B cell (primary cell): ENCODE measurements around the gene ZNF311. TPM values are rescaled to one million over a fixed set of nuclear protein-coding genes. Genes with fewer than 3 reads are reported as not detected.

Experiments used
- ATAC-seq: fragments of 200-7000 bp; cut with Tn5 transposase; one replicate; pipeline ENCODE4 v1.10.0; 2021; ENCODE audit warnings: low read depth, mild to moderate bottlenecking, moderate number of reproducible peaks, moderate library complexity
- CTCF ChIA-PET: fragments of 350-600 bp; sonication (Branson Sonifier 250); formaldehyde crosslinking; loops from one replicate; lab custom pipeline; 2021; ENCODE audit warnings: antibody characterized with exemption, inconsistent platforms; lab: Charles Lee
- POLR2A ChIA-PET: fragments of 350-600 bp; sonication (Branson Sonifier 250); formaldehyde crosslinking; loops from one replicate; lab custom pipeline; 2021; ENCODE audit warnings: antibody characterized with exemption; lab: Charles Lee
- DNase-seq: peaks from one replicate; pipeline ENCODE4 v3.0.0; 2013
- H2AFZ ChIP-seq: 2 replicates; pipeline ENCODE4 v1.6.1; 2012; ENCODE audit warnings: mild to moderate bottlenecking, low read depth, low read length; ENCODE audit not compliant: insufficient read depth, poor library complexity, severe bottlenecking
- H3K27ac ChIP-seq, 2 donors: 1 replicate in 1 of 2; 2 replicates in 1 of 2; pipeline ENCODE4 v1.5.1; 2012 to 2013; ENCODE audit warnings: low read length in 2 of 2, mild to moderate bottlenecking in 2 of 2, moderate library complexity in 1 of 2
- H3K27me3 ChIP-seq, 4 experiments: fragments of 200-600 bp in 1 of 4; sonication (generic) in 1 of 4; replicated peaks in 1 of 4; 1 replicate in 2 of 4; 2 replicates in 2 of 4; pipeline versions ENCODE4 v1.6.1 to v1.7.0; 2013 to 2016; ENCODE audit warnings: low read length in 3 of 4, mild to moderate bottlenecking in 2 of 4, mixed read lengths in 1 of 4, moderate library complexity in 1 of 4; ENCODE audit not compliant: insufficient read depth in 4 of 4, control insufficient read depth in 3 of 4; ENCODE audit errors: control extremely low read depth in 1 of 4
- H3K36me3 ChIP-seq, 2 experiments: replicated peaks in 1 of 2; 1 replicate in 1 of 2; 2 replicates in 1 of 2; pipeline versions ENCODE4 v1.6.1 to v1.7.1; 2013; ENCODE audit warnings: low read length in 1 of 2; ENCODE audit not compliant: insufficient read depth in 2 of 2, control insufficient read depth in 1 of 2; ENCODE audit errors: control extremely low read depth in 1 of 2, extremely low read depth in 1 of 2
- H3K4me1 ChIP-seq, 2 donors: fragments of 200-600 bp in 1 of 2; sonication (generic) in 1 of 2; 1 replicate in 1 of 2; 2 replicates in 1 of 2; pipeline versions ENCODE4 v1.5.1 to v1.6.1; 2013 to 2017; ENCODE audit warnings: low read length in 2 of 2; ENCODE audit not compliant: control insufficient read depth in 2 of 2, insufficient read depth in 2 of 2
- H3K4me2 ChIP-seq: replicated peaks from 2 replicates; pipeline ENCODE3; 2012; ENCODE audit warnings: mild to moderate bottlenecking, low read depth, low read length; ENCODE audit not compliant: poor library complexity, severe bottlenecking
- H3K4me3 ChIP-seq, 5 experiments: fragments of 200-600 bp in 1 of 5; sonication (generic) in 1 of 5; 1 replicate in 3 of 5; 2 replicates in 2 of 5; pipeline versions ENCODE4 v1.5.1 to v1.7.0; 2011 to 2016; ENCODE audit warnings: low read length in 4 of 5, mild to moderate bottlenecking in 4 of 5, low read depth in 2 of 5, control low read depth in 1 of 5, moderate library complexity in 1 of 5; ENCODE audit not compliant: insufficient read depth in 1 of 5; ENCODE audit errors: control extremely low read depth in 1 of 5, extremely low read depth in 1 of 5
- H3K79me2 ChIP-seq: fragments of 200-600 bp; sonication (generic); one replicate; pipeline ENCODE4 v1.6.0; 2016; ENCODE audit warnings: low read length; ENCODE audit not compliant: control insufficient read depth, insufficient read depth
- H3K9ac ChIP-seq: fragments of 200-600 bp; sonication (generic); 2 replicates; pipeline ENCODE4 v1.6.1; 2017; ENCODE audit warnings: mild to moderate bottlenecking, low read length, moderate library complexity
- H3K9me3 ChIP-seq, 3 donors: one replicate each; pipeline versions ENCODE4 v1.6.1 to v1.7.1; 2013; ENCODE audit warnings: low read length in 2 of 3; ENCODE audit not compliant: control insufficient read depth in 2 of 3, insufficient read depth in 1 of 3; ENCODE audit errors: control extremely low read depth in 1 of 3
- H4K20me1 ChIP-seq: 2 replicates; pipeline ENCODE4 v1.6.0; 2012; ENCODE audit warnings: mild to moderate bottlenecking, low read length; ENCODE audit not compliant: insufficient read depth, control insufficient read depth, poor library complexity, severe bottlenecking
- H3K27ac Mint-ChIP-seq: one replicate; pipeline ENCODE4 v1.8.0; 2021; ENCODE audit warnings: mixed read lengths
- H3K27me3 Mint-ChIP-seq: one replicate; pipeline ENCODE4 v1.8.0; 2021; ENCODE audit warnings: mixed read lengths
- H3K4me1 Mint-ChIP-seq: one replicate; pipeline ENCODE4 v1.8.0; 2021; ENCODE audit warnings: mixed read lengths
- H3K4me3 Mint-ChIP-seq: one replicate; pipeline ENCODE4 v1.8.0; 2021; ENCODE audit warnings: mixed read lengths
- H3K9me3 Mint-ChIP-seq: one replicate; pipeline ENCODE4 v1.8.0; 2022; ENCODE audit warnings: mixed read lengths; ENCODE audit not compliant: insufficient read depth
- EZH2 ChIP-seq: IDR thresholded peaks from 2 replicates; pipeline ENCODE4 v1.6.1; 2012; ENCODE audit warnings: borderline replicate concordance, low read depth, mild to moderate bottlenecking, moderate library complexity, low read length; ENCODE audit not compliant: insufficient read depth, poor library complexity, severe bottlenecking
- WGBS: methylation state at CpG from one replicate; pipeline ENCODE4 v1.1.5; 2013; ENCODE audit warnings: missing lambda C conversion rate; ENCODE audit not compliant: insufficient coverage; 5-methylcytosine and 5-hydroxymethylcytosine counted together
- intact Hi-C: fragments of 100-400 bp; cut with micrococcal nuclease; formaldehyde crosslinking; loops from one replicate; pipeline ENCODE4 v1.10.0; 2022
- polyA plus RNA-seq: library from polyadenylated mRNA; depleted of rRNA; stranded (reverse); fragments of >200 nt; gene quantifications from 2 replicates; pipeline ENCODE4 v1.2.3, GENCODE V29; 2012
- total RNA-seq, 2 donors: library from RNA; stranded (reverse); fragments of 120-200 nt in 1 of 2; gene quantifications; 1 replicate in 1 of 2; 2 replicates in 1 of 2; pipeline versions ENCODE4 v1.2.3 to v1.2.4, GENCODE V29; 2013 to 2022
- TF ChIP-seq, protein P1 (sequence below): fragments of 200-600 bp; IDR thresholded peaks from one replicate; pipeline ENCODE4 v1.8.0; 2022; ENCODE audit warnings: antibody characterized with exemption, mild to moderate bottlenecking

The ZNF311 gene
- total and polyA plus RNA-seq, 2 donors (not counting 1 experiment from before 2014, with no cell fraction given) = 0.17 TPM; not detected in 1

DNA sequence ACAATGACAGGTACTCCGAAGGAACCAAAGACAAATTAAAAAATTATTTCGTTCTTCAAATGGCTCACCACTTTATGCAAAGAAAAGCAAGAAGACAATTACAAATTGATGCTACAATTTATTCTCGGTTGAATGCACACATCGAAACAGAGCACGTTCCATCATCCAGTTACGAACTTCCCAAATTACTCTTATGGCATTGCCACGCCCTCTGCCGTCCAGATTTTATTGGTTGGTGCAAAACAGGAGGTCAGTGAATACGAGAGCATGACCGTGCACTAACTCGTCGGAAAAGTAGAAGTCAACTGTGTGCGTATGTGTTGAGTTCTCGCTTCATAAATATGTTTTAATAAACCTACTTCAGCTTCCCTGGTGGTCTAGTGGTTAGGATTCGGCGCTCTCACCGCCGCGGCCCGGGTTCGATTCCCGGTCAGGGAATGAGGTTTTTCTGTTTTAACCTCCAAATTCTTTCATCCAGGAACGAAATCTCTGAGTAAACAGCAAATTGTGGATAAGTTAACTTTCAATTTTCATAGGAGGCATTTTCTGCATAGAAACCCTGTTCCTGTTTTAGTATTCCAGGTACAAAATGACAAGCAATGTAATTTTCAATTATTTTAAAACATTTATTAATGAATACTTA lies 23.2 kb downstream of the ZNF311 start:
- H3K4me3 Mint-ChIP-seq = peak overlapping the region; percentile 93
- DNase-seq (peak; percentile 91), ATAC-seq (peak; percentile 70)
- H3K27ac Mint-ChIP-seq = peak overlapping the region; percentile 96
- ChIA-PET CTCF (interaction anchor here (0.7 to 3.2 kb wide), 8 partner anchors 20 to 1294 kb away, joined by 3 to 34 read pairs (median 5); no protein-coding TSS in a partner anchor), POLR2A (interaction anchor here (1.0 to 1.1 kb wide), 2 partner anchors 59 to 86 kb away, joined by 4 read pairs; no protein-coding TSS in a partner anchor)
- H3K9ac ChIP-seq = peak overlapping the region; percentile 69
- peak overlapping the region; percentile 70 for H3K4me2 ChIP-seq
- no peaks in the 10 kb centered on the region for H3K79me2 ChIP-seq
- H3K27me3 ChIP-seq = peaks cover 0 to 28% (median 14%) of the 10 kb centered on the region in 4 experiments
- H3K9me3 ChIP-seq = peaks cover 0 to 20% (median 2%) of the 10 kb centered on the region in 3 donors
- H4K20me1 ChIP-seq = no peaks in the 10 kb centered on the region
- peak overlapping the region; percentile 16 for H2AFZ ChIP-seq
- 0% methylated on average over 1 of the region's 23 CpGs for WGBS
- H3K27me3 Mint-ChIP-seq = peaks cover 28% of the 10 kb centered on the region
- no peak for TF ChIP-seq EZH2
- TF ChIP-seq, protein P1, sequence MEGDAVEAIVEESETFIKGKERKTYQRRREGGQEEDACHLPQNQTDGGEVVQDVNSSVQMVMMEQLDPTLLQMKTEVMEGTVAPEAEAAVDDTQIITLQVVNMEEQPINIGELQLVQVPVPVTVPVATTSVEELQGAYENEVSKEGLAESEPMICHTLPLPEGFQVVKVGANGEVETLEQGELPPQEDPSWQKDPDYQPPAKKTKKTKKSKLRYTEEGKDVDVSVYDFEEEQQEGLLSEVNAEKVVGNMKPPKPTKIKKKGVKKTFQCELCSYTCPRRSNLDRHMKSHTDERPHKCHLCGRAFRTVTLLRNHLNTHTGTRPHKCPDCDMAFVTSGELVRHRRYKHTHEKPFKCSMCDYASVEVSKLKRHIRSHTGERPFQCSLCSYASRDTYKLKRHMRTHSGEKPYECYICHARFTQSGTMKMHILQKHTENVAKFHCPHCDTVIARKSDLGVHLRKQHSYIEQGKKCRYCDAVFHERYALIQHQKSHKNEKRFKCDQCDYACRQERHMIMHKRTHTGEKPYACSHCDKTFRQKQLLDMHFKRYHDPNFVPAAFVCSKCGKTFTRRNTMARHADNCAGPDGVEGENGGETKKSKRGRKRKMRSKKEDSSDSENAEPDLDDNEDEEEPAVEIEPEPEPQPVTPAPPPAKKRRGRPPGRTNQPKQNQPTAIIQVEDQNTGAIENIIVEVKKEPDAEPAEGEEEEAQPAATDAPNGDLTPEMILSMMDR = no peak
- no peak overlapping the region for H3K27ac ChIP-seq
- intact Hi-C loops = loop anchor here (1.0 to 5.0 kb wide), 9 partner anchors 35 to 1295 kb away; partner anchors contain the start of gene TRIM27
- no peaks in the 10 kb centered on the region for H3K36me3 ChIP-seq
- no peaks in the 10 kb centered on the region for H3K9me3 Mint-ChIP-seq
- H3K4me1 ChIP-seq = peaks cover 36 to 37% of the 10 kb centered on the region in 2 donors
- peak overlapping the region; percentile 67 to 97 (median 75) for H3K4me3 ChIP-seq
- H3K4me1 Mint-ChIP-seq = peaks cover 55% of the 10 kb centered on the region

DNA sequence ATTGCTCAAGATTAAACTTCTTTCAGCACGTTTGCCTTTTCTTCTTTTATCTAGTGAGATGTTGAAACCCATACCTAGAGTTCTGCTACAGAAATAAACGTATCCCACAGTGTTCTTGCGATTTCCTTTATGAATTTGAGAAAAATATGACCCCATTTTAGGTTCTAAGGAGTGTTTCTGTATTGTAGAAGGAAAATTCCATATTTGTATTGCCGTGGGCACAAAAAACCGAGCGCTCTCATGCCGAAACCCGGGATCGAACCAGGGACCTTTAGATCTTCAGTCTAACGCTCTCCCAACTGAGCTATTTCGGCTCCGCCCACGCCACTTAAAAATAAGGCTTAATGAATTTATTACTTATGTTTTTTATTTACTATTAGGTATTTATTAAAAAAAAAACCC lies 23.7 kb downstream of the ZNF311 start:
- Histone ChIP-seq H3K4me1 (peaks cover 38 to 40% of the 10 kb centered on the region in 2 donors), H3K4me2 (peak overlapping the region; percentile 70), H3K79me2 (no peaks in the 10 kb centered on the region), H3K27ac (no peak overlapping the region), H4K20me1 (no peaks in the 10 kb centered on the region), H3K27me3 (peaks cover 0 to 25% (median 13%) of the 10 kb centered on the region in 4 experiments), H3K9me3 (peaks cover 0 to 20% (median 2%) of the 10 kb centered on the region in 3 donors), H3K36me3 (no peaks in the 10 kb centered on the region), H2AFZ (peak overlapping the region; percentile 30), H3K4me3 (peak overlapping the region; percentile 67 to 97 (median 75)), H3K9ac (peak overlapping the region; percentile 69)
- ChIA-PET CTCF (interaction anchor here (0.6 to 3.2 kb wide), 10 partner anchors 16 to 1293 kb away, joined by 3 to 34 read pairs (median 4); no protein-coding TSS in a partner anchor), POLR2A (interaction anchor here (1.0 to 1.1 kb wide), 2 partner anchors 59 to 85 kb away, joined by 4 read pairs; no protein-coding TSS in a partner anchor)
- Mint-ChIP-seq H3K9me3 (no peaks in the 10 kb centered on the region), H3K4me1 (peaks cover 56% of the 10 kb centered on the region), H3K27ac (peak overlapping the region; percentile 96), H3K27me3 (peaks cover 29% of the 10 kb centered on the region), H3K4me3 (peak overlapping the region; percentile 93)
- 10% methylated on average over 2 of the region's 13 CpGs for WGBS
- DNase-seq (peak; percentile 87), ATAC-seq (peak; percentile 59)
- no peak for TF ChIP-seq EZH2
- TF ChIP-seq, protein P1 = peak; percentile 8
- intact Hi-C loops = loop anchor here (1.0 to 5.0 kb wide), 6 partner anchors 58 to 1294 kb away; partner anchors contain the start of gene TRIM27
